Peyer's patch (tissue), 4 donors: ENCODE measurements around the gene NLRP9.

Experiments used
- CTCF ChIP-seq, 6 experiments: fragments of 450-650 bp in 4 of 6; fragments of 200-600 bp in 2 of 6; sonication (generic) in 1 of 6; IDR thresholded peaks; one replicate each; pipeline ENCODE4 v1.5.1; 2017 to 2019; ENCODE audit warnings: antibody characterized with exemption in 6 of 6, mild to moderate bottlenecking in 3 of 6, moderate library complexity in 1 of 6
- POLR2A ChIP-seq, 2 donors: fragments of 450-650 bp; IDR thresholded peaks; one replicate each; pipeline ENCODE4 v1.5.1; 2017; ENCODE audit warnings: antibody characterized with exemption in 2 of 2, mild to moderate bottlenecking in 2 of 2, moderate library complexity in 2 of 2

GRCh38 chr19:55688422-55689218 lies 49.6 kb downstream of the NLRP9 start:
- TF ChIP-seq CTCF (IDR thresholded peaks at IDR 0.05) (peak in 1 of 6 experiments; percentile 2), POLR2A (IDR thresholded peaks at IDR 0.05) (peak; percentile 29 to 60)
